Activated T-cell treated with anti-CD3 and anti-CD28 coated beads, Interleukin-2, amount 50 U/mL, for 4 hours (primary cell): ENCODE measurements around the gene FUT6. TPM values are rescaled to one million over a fixed set of nuclear protein-coding genes. Genes with fewer than 3 reads are reported as not detected.
"Not testable (repeated sequence)": the region's sequence is repeated elsewhere in the genome, so short reads cannot be mapped to it uniquely, and the experiment has no call there.

Experiments used
- ATAC-seq, 2 donors: fragments of 200-7000 bp; cut with Tn5 transposase; one replicate each; pipeline ENCODE4 v1.10.0; 2021
- DNase-seq: peaks from one replicate; pipeline ENCODE4 v3.0.0-alpha.2; 2020
- H3K27me3 Mint-ChIP-seq: one replicate; pipeline ENCODE4 v1.8.0; 2021; ENCODE audit warnings: low read depth, mixed read lengths
- H3K36me3 Mint-ChIP-seq: one replicate; pipeline ENCODE4 v1.8.0; 2022; ENCODE audit warnings: mixed read lengths; ENCODE audit not compliant: insufficient read depth
- H3K4me1 Mint-ChIP-seq: one replicate; pipeline ENCODE4 v1.8.0; 2021; ENCODE audit warnings: low read depth, mixed read lengths
- H3K4me3 Mint-ChIP-seq: one replicate; pipeline ENCODE4 v1.8.0; 2021; ENCODE audit warnings: mild to moderate bottlenecking, moderate library complexity, mixed read lengths
- H3K9me3 Mint-ChIP-seq: one replicate; pipeline ENCODE4 v1.8.0; 2021; ENCODE audit warnings: mixed read lengths
- total RNA-seq, 3 donors: library from RNA; stranded (reverse); gene quantifications; one replicate each; pipeline ENCODE4 v1.2.1, GENCODE V29; 2021

Gene FUT6
- total RNA-seq, 3 donors from 2014 or later: not detected

DNA sequence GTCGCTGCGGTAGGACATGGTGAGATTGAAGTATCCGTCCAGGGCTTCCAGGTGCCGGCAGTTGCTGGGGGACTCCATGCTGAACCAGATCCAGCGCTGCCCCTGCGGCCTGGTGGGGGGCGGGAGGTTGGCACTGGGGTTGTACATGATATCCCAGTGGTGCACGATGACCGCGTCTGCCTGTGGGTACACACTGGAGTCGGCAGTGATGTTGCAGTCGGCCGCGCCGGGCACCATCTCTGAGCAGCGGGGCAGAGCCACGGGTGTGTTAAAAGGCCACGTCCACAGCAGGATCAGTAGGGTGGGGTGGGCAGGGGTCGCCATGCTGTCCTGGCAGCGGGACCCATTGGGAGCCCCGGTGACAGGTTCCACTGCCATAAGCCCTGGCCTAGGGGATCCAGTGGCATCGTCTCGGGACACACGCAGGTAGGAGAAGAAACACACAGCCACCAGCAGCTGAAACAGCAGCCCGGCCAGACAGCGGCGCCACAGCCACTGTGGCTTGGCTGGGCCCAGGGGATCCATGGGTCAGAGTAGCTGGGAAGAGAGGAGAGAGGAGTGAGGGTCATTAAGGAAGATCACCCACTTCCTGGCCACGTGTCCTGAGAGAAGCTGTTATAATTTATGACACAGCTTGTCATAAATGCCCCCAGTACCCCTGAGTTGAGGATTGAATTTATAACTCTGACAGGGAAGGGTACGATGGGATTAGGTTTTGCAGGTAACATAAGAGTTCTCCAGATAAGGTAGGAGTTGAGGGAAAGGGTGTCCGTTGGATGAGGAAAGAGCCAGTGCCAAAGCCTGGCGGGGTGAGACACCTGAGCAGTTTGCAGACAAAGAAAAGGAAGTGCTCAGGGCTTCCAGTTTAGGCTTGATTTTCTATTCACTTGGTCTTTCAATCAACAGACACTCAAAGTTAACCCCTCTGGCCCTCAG lies 28.0 kb upstream of the FUT6 start:
- ATAC-seq: no peak
- no peaks in the 10 kb centered on the region for H3K36me3 Mint-ChIP-seq
- H3K27me3 Mint-ChIP-seq: no peaks in the 10 kb centered on the region
- H3K9me3 Mint-ChIP-seq: no peaks in the 10 kb centered on the region
- H3K4me3 Mint-ChIP-seq: no peak overlapping the region
- no peak for DNase-seq
- no peaks in the 10 kb centered on the region for H3K4me1 Mint-ChIP-seq

DNA sequence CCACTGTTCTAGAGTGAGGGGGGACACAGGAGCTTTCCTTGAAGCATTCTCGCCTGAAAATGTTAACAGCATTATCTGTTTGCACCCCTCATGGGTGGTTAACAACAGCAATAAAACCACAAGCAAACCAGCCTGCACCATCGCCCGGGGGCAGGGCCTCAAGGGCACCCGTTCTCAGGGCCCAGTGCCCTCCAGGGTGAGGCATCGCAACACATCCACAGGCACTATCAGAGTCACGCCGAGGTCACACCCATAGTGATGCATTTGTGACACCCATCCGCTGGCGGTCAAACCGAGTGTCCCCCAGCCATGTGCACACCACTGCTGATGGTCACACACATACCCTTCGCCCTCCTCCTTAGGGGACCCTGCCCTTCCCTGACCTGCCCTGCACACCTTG lies 26.3 kb upstream of the FUT6 start:
- H3K4me1 Mint-ChIP-seq: no peaks in the 10 kb centered on the region
- no peaks in the 10 kb centered on the region for H3K9me3 Mint-ChIP-seq
- no peaks in the 10 kb centered on the region for H3K27me3 Mint-ChIP-seq
- no peaks in the 10 kb centered on the region for H3K36me3 Mint-ChIP-seq
- no peak overlapping the region for H3K4me3 Mint-ChIP-seq
- DNase-seq: no peak
- ATAC-seq: no peak

DNA sequence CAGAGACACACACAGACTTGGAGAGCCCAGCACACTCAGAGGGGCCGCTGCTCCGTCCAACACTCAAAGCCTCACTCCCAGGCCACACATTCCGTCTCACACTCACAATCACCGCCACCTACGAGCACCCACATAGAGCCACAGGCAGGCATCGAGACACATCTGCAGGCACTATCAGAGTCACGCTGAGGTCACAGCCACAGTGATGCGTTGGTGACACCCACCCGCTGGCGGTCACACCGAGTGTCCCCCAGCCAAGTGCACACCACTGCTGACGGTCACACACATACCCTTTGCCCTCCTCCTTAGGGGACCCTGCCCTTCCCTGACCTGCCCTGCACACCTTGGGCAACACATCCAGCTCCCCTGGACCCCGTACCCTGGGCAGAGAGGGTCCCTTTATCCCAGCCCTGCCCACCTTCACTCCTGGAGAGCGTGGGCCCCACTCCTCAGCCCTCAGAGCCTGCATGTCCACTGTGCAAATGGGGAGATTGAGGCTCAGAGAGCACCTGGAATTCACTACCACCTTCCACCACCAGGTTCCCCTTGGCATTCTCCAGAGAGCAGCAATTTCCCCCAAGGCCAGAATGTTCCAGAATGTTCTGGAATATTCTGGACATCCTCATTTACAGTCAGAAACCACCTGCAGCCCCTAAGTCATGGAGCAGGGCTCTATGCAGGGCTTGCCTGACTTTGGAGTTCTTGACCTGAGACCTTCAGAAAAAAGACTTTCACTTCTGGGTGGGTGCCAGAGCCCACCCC lies 25.4 kb upstream of the FUT6 start:
- H3K4me1 Mint-ChIP-seq: no peaks in the 10 kb centered on the region
- DNase-seq (no peak), ATAC-seq (no peak)
- no peak overlapping the region for H3K4me3 Mint-ChIP-seq
- H3K36me3 Mint-ChIP-seq: no peaks in the 10 kb centered on the region
- no peaks in the 10 kb centered on the region for H3K9me3 Mint-ChIP-seq
- H3K27me3 Mint-ChIP-seq: no peaks in the 10 kb centered on the region

DNA sequence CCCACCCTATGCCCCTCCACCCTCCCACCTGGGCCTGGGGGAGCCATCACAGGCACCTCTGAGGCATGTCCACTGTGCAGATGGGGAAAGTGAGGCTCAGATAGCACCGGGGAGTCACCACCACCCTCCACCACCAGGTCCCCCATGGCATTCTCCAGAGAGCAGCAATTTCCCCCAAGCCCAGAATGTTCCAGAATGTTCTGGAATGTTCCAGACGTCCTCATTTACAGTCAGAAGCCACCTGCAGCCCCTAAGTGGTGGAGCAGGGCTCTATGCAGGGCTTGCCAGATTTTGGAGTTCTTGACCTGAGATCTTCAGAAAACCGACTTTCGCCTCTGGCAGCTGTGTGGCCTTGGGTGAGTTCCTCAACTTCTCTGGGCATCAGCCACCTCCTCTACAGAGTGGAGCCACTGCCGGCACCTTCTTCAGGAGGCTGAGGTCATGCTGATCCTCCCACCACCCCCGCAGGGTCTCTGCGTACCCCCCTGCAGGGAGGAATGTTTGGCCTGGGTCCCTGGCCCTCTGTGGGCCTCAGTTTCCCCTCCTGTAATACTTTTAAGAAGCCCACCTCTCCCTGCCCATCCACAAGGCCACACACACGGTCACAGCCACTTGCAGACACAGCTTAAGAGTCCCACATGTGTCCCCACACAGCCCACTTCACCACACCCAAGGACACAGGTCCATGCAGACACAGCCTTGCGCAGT lies 24.7 kb upstream of the FUT6 start:
- H3K4me1 Mint-ChIP-seq: no peaks in the 10 kb centered on the region
- DNase-seq: no peak
- ATAC-seq: no peak

GRCh38 chr19:5863030-5863665 lies 23.6 kb upstream of the FUT6 start:
- DNase-seq (no peak), ATAC-seq (no peak)
- Mint-ChIP-seq H3K4me1 (no peaks in the 10 kb centered on the region), H3K9me3 (no peaks in the 10 kb centered on the region), H3K4me3 (no peak overlapping the region), H3K27me3 (no peaks in the 10 kb centered on the region), H3K36me3 (no peaks in the 10 kb centered on the region)

More for the DNA sequence above, 24.7 kb upstream of the FUT6 start:
- Mint-ChIP-seq H3K9me3 (no peaks in the 10 kb centered on the region), H3K4me3 (no peak overlapping the region), H3K36me3 (no peaks in the 10 kb centered on the region), H3K27me3 (no peaks in the 10 kb centered on the region)

DNA sequence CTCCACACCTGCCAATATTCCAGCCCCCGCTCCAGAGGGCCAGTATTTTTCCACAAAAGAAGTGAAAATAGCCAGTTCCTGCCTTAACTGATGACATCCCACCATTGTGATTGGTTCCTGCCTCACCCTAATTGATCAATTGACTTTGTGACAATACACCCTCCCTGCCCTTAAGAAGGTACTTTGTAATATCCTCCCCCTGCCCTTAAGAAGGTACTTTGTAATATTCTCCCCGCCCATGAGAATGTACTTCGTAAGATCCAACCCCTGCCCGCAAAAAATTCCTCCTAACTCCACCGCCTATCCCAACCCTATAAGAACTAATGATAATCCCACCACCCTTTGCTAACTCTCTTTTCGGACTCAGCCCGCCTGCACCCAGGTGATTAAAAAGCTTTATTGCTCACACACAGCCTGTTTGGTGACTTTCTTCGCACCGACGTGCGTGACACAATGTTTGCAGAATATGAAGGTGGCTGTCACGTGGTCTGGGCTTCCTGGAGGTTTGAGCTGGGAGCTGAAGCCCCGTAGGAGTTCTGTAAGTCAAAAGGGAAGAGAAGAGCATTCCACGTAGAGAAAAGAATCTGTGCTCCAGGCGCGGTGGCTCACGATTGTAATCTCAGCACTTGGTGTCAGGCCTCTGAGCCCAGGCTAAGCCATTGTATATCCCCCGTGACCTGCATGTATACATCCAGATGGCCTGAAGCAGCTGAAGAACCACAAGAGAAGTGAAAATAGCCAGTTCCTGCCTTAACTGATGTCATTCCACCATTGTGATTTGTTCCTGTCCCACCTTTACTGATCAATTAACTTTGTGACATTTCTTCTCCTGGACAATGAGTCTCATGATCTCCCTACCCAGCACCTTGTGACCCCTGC lies 17.9 kb upstream of the FUT6 start:
- Mint-ChIP-seq H3K27me3 (peaks cover 2% of the 10 kb centered on the region), H3K4me3 (no peak overlapping the region), H3K9me3 (no peaks in the 10 kb centered on the region), H3K36me3 (no peaks in the 10 kb centered on the region), H3K4me1 (no peaks in the 10 kb centered on the region)
- DNase-seq: no peak
- ATAC-seq: no peak

- not testable (repeated sequence) for ATAC-seq, H3K9me3 Mint-ChIP-seq, H3K4me3 Mint-ChIP-seq, H3K4me1 Mint-ChIP-seq, DNase-seq, H3K27me3 Mint-ChIP-seq, H3K36me3 Mint-ChIP-seq
Measured at GRCh38 chr19:5855151-5855550, 15.6 kb upstream of the FUT6 start.

DNA sequence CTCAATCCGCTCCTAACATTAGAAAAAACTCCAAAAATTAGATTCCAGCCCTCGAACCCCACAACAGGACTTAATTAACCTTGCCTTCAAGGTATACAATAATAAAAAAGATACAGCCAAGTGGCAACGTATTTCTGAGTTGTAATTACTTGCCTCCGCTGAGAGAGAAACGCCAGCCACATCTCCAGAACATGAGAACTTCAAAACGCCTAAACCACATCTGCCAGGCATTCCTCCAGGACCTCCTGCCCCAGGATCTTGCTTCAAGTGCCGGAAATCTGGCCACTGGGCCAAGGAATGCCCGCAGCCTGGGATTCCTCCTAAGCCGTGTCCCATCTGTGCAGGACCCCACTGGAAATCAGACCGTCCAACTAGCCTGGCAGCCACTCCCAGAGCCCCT lies 14.6 kb upstream of the FUT6 start:
- not testable (repeated sequence) for H3K36me3 Mint-ChIP-seq, H3K9me3 Mint-ChIP-seq, DNase-seq, ATAC-seq, H3K4me3 Mint-ChIP-seq, H3K27me3 Mint-ChIP-seq, H3K4me1 Mint-ChIP-seq

GRCh38 chr19:5851302-5851701 lies 11.8 kb upstream of the FUT6 start, which contains the start of gene FUT3:
FUT3 (minus strand) TSS chr19:5851449.
- no peak for DNase-seq
- no peaks in the 10 kb centered on the region for H3K36me3 Mint-ChIP-seq
- peaks cover 2% of the 10 kb centered on the region for H3K27me3 Mint-ChIP-seq
- ATAC-seq: no peak
- no peak within 1 kb of the TSS for H3K4me3 Mint-ChIP-seq
- no peaks in the 10 kb centered on the region for H3K9me3 Mint-ChIP-seq
- H3K4me1 Mint-ChIP-seq: no peaks in the 10 kb centered on the region

DNA sequence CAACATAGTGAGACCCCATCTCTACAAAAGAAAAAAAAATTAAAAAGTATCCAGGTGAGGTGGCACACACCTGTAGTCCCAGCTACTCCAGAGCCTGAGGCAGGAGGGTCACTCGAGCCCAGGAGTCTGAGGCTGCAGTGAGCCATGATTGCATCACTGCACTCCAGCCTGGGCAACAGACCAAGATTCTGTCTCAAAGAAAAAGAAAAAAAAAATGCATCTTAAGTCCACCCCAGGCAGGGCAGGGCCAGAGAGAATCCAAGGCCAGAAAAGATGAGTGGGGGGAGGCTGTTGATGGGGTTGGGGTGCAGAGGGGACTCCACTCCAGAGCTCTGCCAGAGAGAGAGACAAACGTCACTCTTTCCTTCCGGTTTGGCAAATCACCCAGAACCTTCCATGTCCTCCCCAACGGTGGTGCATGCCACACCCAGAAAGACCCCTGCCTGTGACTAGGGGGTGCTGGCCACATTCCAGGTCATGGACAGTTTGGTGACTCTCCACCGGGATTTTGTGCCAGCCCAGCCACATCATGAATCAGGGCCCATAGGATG lies 11.3 kb upstream of the FUT6 start:
- Mint-ChIP-seq H3K9me3 (no peaks in the 10 kb centered on the region), H3K4me1 (no peaks in the 10 kb centered on the region), H3K27me3 (peaks cover 2% of the 10 kb centered on the region), H3K4me3 (no peak overlapping the region), H3K36me3 (no peaks in the 10 kb centered on the region)
- ATAC-seq: no peak
- no peak for DNase-seq

- Mint-ChIP-seq H3K4me1 (no peaks in the 10 kb centered on the region), H3K27me3 (peaks cover 2% of the 10 kb centered on the region), H3K4me3 (no peak overlapping the region), H3K36me3 (no peaks in the 10 kb centered on the region), H3K9me3 (no peaks in the 10 kb centered on the region)
- DNase-seq (no peak), ATAC-seq (no peak)
Measured at GRCh38 chr19:5850189-5850588, 10.7 kb upstream of the FUT6 start.

- H3K36me3 Mint-ChIP-seq, H3K4me3 Mint-ChIP-seq, DNase-seq, H3K9me3 Mint-ChIP-seq, H3K4me1 Mint-ChIP-seq, ATAC-seq, H3K27me3 Mint-ChIP-seq: not testable (repeated sequence)
Measured at GRCh38 chr19:5848621-5849020, 9.1 kb upstream of the FUT6 start.

DNA sequence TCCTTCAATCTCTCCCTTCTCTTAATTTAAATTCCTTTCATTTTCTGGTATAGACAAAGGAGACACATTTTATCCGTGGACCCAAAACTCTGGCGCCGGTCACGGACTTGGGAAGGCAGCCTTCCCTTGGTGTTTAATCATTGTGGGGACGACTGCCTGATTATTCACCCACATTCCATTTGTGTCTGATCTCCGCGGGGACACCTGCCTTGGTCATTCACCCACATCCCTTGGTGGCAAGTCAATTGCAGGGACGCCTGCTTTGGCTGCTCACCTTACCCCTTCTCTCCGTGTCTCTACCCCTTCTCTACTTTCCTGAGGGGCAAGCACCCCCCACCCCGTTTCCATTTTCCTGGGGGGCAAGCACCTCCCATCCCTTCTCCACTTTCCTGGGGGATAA lies 8.3 kb upstream of the FUT6 start:
- H3K4me1 Mint-ChIP-seq, H3K27me3 Mint-ChIP-seq, ATAC-seq, H3K36me3 Mint-ChIP-seq, DNase-seq, H3K9me3 Mint-ChIP-seq, H3K4me3 Mint-ChIP-seq: not testable (repeated sequence)
